ENCODE results near the gene FAM118B.

- TF ChIP-seq TCF12 (IDR thresholded peaks at IDR 0.05; ENCODE audit: low read depth) (no peak), EP300 (IDR thresholded peaks at IDR 0.05; ENCODE audit: borderline replicate concordance) (no peak), TAF1 (IDR thresholded peaks at IDR 0.05; ENCODE audit: low read depth) (no peak), EGR1 (IDR thresholded peaks at IDR 0.05) (no peak), MAX (IDR thresholded peaks at IDR 0.05) (no peak), CEBPB (IDR thresholded peaks at IDR 0.05) (no peak), RAD21 (IDR thresholded peaks at IDR 0.05; ENCODE audit: low read depth) (no peak), CREB1 (IDR thresholded peaks at IDR 0.05; ENCODE audit: low read depth) (no peak), YY1 (IDR thresholded peaks at IDR 0.05; ENCODE audit: low read depth) (no peak), ZBTB7A (IDR thresholded peaks at IDR 0.05; ENCODE audit: low read depth) (no peak)
These were observed 45.2 kb upstream of the FAM118B start for GRCh38 chr11:126166413-126166812.
